ENCODE data around the gene NDUFAF8.
A peak's percentile ranks its signal among the peaks of the same experiment; 100 is the strongest.
"Not testable (repeated sequence)": the region's sequence is repeated elsewhere in the genome, so short reads cannot be mapped to it uniquely, and the experiment has no call there.

The NDUFAF8 gene

DNA sequence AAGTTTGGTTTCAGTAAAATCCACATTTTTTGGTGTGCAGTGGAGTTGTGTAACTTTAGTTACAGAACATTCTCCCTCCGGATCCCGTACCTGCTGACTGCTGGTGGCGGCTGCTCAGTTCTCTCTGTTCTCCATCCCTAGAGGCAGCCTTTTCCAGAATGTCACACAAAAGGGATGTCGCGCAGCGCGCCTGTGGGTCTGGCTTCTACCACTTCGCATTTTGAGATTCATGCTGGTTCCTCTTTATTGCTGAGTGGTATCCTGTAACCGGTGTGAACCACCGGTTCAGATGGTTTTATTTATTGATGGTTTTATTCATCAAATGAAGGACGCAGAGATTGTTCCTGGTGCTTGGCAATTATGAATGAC lies 15.4 kb upstream of the NDUFAF8 start:
- Histone ChIP-seq H3K9ac (ENCODE audit: low read depth, low read length) (peak overlapping the region; percentile 56), H3K9me3 (ENCODE audit: control insufficient read depth, insufficient read depth, low read length) (0 out of 2 replicates have a peak, but pooled peaks cover 3% of the 10 kb centered on the region), H3K4me1 (ENCODE audit: insufficient read depth, low read length) (peaks cover 3% of the 10 kb centered on the region; the same call in 1 of the 2 replicates), H3K36me3 (ENCODE audit: insufficient read depth, low read length) (no peaks in the 10 kb centered on the region)

DNA sequence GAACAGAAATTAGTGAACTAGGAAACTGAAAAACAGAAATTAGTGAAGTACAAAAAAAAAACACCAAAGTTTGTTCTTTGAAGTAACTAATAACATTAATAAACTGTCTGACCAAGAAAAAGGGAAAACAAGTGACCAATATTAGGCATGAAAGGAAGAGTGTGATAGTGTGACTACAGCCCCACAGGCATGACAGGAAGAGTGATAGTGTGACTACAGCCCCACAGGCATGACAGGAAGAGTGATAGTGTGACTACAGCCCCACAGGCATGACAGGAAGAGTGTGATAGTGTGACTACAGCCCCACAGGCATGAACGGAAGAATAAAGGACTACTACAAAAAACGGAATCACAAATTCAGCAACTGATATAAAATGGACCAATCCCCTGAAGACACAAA lies 11.5 kb upstream of the NDUFAF8 start:
- H3K9ac ChIP-seq (ENCODE audit: low read depth, low read length); H3K4me1 ChIP-seq (ENCODE audit: insufficient read depth, low read length); H3K9me3 ChIP-seq (ENCODE audit: control insufficient read depth, insufficient read depth, low read length); H3K36me3 ChIP-seq (ENCODE audit: insufficient read depth, low read length): not testable (repeated sequence)

DNA sequence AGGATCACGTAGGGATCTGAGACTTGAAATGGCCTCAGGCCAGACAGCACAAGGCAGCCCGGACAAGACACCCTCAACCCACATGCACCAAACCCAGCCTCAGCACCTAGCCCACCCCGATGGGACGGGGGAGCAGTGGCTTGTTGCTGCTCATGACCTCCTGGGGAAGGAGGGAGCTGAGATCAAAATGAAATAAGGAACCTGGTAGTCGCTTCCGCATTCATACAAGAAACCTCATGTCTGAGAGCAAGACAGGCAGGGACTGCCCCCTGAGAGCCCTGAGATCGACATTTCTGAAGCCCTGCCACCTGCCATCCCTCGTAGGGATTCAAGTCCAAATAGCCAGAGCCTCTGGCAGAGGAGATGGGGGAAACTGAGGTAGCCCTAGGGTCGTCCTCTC lies 10.7 kb upstream of the NDUFAF8 start:
- Histone ChIP-seq H3K4me1 (ENCODE audit: insufficient read depth, low read length) (no peaks in the 10 kb centered on the region), H3K36me3 (ENCODE audit: insufficient read depth, low read length) (peaks cover 3% of the 10 kb centered on the region; the same call in 1 of the 2 replicates), H3K9ac (ENCODE audit: low read depth, low read length) (no peak overlapping the region), H3K9me3 (ENCODE audit: control insufficient read depth, insufficient read depth, low read length) (0 out of 2 replicates have a peak, but pooled peaks cover 3% of the 10 kb centered on the region)

DNA sequence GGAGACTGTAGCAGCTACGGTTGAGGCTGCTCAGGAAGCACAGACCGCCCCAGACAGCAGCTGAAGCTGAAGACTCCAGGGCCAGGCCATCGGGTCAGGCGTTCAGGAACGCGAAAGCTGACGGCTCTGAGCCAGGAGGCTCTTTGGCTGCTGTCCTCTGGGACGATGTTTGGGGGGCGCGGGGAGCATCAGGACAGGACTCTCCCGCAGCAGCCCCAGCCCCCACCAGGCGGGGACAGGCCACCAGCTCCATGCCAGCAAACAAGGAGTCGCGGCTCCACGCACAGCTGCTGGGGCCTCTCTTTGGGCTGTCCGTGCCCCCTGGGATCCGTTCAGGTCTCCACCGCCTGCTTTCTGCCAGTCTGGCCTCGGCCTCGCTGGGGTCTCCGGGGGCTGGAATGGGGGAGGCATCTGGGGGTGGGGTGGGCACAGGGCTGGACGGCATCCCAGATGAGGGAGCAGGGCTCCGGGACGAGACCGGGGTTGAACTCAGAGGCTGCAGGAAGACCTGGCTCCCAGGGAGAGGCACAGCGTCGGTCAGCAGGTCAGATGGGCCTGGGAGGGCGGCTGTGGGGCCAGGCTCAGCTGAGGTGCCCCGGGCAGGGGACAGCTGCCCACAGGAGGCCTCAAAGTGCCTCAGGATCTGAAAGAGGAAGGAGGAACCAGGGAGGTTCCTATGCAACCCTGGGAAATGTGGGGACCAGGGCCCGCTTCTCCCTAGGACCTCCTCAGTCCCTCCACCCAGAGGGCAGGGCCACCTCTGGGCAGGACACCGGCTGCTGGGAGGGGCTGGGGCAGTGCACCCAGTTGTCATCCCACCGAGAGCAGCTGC lies 10.1 kb upstream of the NDUFAF8 start:
- H3K9me3 ChIP-seq (ENCODE audit: control insufficient read depth, insufficient read depth, low read length), result 0 out of 2 replicates have a peak, but pooled peaks cover 3% of the 10 kb centered on the region
- no peak overlapping the region for H3K9ac ChIP-seq (ENCODE audit: low read depth, low read length)
- H3K36me3 ChIP-seq (ENCODE audit: insufficient read depth, low read length), result peaks cover 3% of the 10 kb centered on the region; the same call in 1 of the 2 replicates
- no peaks in the 10 kb centered on the region for H3K4me1 ChIP-seq (ENCODE audit: insufficient read depth, low read length)

DNA sequence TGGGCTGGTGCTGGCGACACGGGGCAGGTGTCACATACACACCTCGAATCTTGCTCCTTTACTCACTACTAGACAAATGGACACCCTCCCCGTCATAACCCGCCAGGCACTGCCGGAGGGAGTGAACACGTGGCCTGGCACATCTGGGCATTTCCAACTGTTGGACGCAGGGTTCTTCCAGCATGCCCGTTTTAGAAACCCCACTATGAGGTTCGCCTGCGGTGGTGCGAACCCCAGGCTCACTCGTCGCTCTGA lies 9.5 kb upstream of the NDUFAF8 start:
- Histone ChIP-seq H3K36me3 (ENCODE audit: insufficient read depth, low read length) (peaks cover 3% of the 10 kb centered on the region; the same call in 1 of the 2 replicates), H3K9me3 (ENCODE audit: control insufficient read depth, insufficient read depth, low read length) (0 out of 2 replicates have a peak, but pooled peaks cover 3% of the 10 kb centered on the region)

DNA sequence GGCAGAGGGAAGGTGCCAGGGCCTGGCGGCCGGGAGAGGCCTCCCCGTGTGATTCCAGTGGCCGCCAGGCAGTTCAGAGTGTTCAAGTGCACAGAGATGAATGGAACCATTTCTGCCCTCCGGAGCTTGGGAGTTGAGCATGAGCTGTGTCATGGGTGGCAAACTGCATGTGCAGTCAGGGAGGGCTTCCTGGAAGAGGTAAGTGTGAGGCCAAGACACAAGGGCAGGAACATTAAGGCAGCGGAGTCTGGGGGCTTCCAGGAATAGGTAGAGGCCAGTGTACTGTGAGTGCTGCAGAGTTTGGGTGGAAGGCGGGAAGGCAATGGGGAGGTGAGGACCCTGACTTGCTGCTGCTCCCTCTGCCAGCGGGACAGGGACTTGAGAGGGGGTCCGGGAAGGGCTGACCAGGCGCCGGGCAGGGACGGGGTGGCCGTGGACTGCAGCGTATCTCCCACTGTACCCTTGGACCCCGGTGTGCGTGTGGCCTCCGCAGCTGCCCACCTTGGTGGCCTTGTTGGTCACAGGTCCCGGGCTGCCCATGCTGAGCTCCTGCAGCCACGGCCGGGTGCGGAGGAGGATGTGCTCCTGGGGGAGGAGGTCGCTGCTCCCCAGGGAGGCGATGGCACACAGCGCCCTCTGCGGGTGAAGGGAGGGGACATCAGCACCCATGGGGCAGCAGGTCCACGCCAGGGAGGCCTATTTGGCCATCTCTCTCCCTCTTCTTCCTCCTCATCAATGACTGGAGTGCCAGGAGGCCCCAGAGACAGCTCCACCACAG lies 8.9 kb upstream of the NDUFAF8 start:
- Histone ChIP-seq H3K36me3 (ENCODE audit: insufficient read depth, low read length) (peaks cover 3% of the 10 kb centered on the region; the same call in 1 of the 2 replicates), H3K9me3 (ENCODE audit: control insufficient read depth, insufficient read depth, low read length) (0 out of 2 replicates have a peak, but pooled peaks cover 3% of the 10 kb centered on the region), H3K4me1 (ENCODE audit: insufficient read depth, low read length) (no peaks in the 10 kb centered on the region), H3K9ac (ENCODE audit: low read depth, low read length) (no peak overlapping the region)

More for the DNA sequence above, 9.5 kb upstream of the NDUFAF8 start:
- no peaks in the 10 kb centered on the region for H3K4me1 ChIP-seq (ENCODE audit: insufficient read depth, low read length)
- no peak overlapping the region for H3K9ac ChIP-seq (ENCODE audit: low read depth, low read length)

DNA sequence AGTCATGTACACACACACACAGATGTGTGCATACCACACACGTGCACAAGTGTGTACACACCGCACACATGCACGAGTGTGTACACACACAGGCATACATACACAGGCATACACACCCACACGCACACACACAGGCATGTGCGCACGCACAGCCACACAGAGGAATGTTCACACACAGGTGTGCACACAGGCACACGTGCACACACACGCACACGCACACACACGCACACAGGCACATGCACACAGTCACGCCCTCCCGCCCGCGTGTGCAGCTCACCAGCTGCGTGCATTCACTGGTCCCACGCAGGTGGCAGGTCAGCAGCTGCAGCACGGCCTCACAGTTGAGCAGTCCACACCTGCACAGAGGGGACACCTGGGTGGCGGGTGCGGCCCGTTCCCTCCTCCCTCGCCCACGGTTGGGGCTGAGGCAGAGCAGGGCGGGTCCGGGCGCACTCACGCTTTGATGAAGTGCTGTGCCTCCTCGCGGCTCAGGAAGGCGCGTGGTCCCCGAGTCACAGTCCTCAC lies 7.9 kb upstream of the NDUFAF8 start:
- Histone ChIP-seq H3K9me3 (ENCODE audit: control insufficient read depth, insufficient read depth, low read length) (0 out of 2 replicates have a peak, but pooled peaks cover 3% of the 10 kb centered on the region), H3K36me3 (ENCODE audit: insufficient read depth, low read length) (peaks cover 3% of the 10 kb centered on the region; the same call in 1 of the 2 replicates), H3K9ac (ENCODE audit: low read depth, low read length) (no peak overlapping the region), H3K4me1 (ENCODE audit: insufficient read depth, low read length) (no peaks in the 10 kb centered on the region)

DNA sequence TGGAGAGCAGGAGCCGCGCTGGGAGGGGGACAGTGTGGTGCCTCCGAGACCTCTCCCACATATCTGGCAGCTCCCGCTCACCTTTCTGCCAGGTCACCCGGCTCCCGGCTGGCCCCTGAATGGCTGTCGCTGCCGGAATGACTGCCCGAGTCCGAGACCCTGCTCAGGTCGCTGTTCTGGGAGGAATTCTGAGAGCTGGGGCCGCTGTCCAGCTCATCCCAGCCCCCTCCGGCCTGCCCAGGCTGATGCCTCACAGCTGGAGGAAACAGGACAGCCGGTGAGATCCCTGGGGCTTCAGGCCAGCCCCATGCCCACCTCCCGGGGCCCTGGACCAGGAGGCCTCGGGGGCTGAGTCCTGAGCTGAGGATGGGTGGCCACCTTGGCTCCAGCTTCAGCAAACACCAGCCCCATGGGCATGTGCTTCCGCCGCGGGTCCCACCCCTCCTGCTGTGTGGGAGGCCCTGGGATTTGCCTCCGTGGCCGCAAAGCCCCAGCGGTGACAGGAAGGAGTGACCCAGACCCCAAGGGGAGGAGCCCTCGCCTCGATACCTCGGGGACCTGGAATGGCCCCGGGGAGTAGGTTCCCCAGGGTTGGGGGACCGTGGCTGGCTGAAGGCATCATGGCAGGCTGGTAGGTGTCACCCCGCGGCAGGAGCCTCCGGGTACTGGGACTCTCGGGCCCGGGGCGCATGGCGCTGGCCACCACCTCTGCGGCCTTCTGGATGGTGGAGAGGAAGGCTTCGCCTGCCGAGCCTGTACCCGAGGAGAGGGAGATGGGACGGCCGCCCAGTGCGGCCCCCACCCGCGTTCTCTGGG lies 7.1 kb upstream of the NDUFAF8 start:
- Histone ChIP-seq H3K9me3 (ENCODE audit: control insufficient read depth, insufficient read depth, low read length) (0 out of 2 replicates have a peak, but pooled peaks cover 3% of the 10 kb centered on the region), H3K9ac (ENCODE audit: low read depth, low read length) (no peak overlapping the region), H3K4me1 (ENCODE audit: insufficient read depth, low read length) (no peaks in the 10 kb centered on the region), H3K36me3 (ENCODE audit: insufficient read depth, low read length) (peaks cover 3% of the 10 kb centered on the region; the same call in 1 of the 2 replicates)

DNA sequence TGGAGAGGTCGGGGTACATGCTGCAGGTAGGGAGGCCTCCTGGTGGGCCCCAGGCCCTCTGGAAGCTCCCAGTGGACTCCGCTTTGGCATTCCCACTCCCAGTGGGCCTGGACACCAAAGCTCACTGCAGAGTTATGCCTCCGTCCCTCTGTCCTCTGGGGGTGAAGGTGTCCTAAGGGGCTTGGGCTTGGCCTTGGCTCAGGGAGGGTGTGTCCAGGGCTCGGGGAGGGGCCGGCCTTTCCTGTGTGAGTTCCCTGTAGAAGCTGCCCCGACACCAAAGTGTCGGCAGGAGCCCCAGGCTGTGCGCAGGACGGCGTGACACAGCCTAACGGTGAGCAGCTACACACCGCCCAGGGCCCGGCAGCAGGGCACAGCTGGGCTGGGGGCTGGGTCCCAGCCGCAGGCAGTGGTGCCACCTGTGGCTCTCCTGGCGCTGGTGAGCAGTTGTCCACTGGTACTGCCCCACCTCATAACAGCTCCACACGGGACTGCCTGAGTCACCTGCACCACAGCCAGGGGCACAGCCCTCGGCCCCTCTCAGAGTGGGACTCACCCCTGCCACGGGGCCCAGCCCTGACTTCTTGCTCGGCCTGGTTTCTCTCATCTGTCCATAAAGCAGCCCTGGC lies 6.4 kb upstream of the NDUFAF8 start:
- Histone ChIP-seq H3K9me3 (ENCODE audit: control insufficient read depth, insufficient read depth, low read length) (no peaks in the 10 kb centered on the region), H3K4me1 (ENCODE audit: insufficient read depth, low read length) (no peaks in the 10 kb centered on the region), H3K9ac (ENCODE audit: low read depth, low read length) (no peak overlapping the region), H3K36me3 (ENCODE audit: insufficient read depth, low read length) (peaks cover 3% of the 10 kb centered on the region; the same call in 1 of the 2 replicates)

DNA sequence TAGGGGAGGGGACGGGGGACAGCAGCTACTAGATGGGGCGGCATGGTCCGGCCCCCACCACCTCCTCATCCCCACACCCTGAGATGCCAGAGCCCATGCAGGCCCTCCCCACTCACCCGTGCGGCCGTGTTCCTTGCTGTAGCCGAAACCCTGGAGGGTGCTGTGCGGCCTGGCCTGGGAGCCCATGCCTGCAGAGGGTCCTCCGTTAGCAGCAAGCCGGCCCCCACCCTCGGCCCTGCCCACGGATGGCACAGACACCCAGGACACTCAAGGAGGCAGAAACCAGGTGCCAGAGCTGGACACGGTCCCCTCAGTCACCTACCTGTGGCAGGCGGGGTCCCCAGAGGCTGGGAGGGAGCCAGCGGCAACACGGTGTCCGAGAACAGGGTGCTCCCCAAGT lies 5.8 kb upstream of the NDUFAF8 start:
- peaks cover 5% of the 10 kb centered on the region for H3K4me1 ChIP-seq (ENCODE audit: insufficient read depth, low read length)
- H3K36me3 ChIP-seq (ENCODE audit: insufficient read depth, low read length), result peaks cover 3% of the 10 kb centered on the region; the same call in 1 of the 2 replicates

DNA sequence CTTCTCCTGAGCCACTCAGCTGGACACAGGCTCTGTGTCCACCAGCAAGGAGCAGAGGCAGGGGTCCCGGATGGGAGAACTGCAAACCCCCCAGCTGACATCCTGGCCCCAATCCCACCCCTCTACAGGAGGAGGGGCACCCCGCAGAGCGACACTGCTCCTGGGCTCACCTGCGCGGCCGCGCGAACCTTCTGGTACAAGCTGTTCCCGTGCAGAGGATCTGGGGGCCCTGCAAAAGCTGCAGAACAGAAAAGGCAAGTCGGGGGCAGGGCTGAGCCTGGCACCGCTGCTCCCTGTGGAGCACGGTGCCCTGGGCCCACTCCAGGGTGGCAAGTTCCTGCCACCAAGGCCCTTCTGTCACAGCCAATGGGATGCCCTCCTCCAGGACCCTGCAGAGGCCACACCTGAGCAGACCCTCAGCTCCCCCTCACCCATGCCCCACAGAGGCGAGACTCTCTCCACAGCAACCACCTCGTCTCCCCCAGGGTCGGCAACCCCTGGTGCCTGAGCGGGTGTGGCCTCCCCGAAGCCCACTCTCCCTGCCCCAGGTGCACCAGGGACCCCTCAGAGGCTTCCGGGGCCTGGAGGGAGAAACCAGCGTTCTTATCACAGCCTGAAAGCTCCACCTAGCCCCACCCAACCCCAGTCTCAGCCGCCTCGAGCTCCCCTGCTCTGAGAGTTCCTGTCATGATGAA lies 5.2 kb upstream of the NDUFAF8 start:
- Histone ChIP-seq H3K4me1 (ENCODE audit: insufficient read depth, low read length) (peaks cover 5% of the 10 kb centered on the region), H3K9me3 (ENCODE audit: control insufficient read depth, insufficient read depth, low read length) (no peaks in the 10 kb centered on the region), H3K9ac (ENCODE audit: low read depth, low read length) (no peak overlapping the region), H3K36me3 (ENCODE audit: insufficient read depth, low read length) (peaks cover 3% of the 10 kb centered on the region; the same call in 1 of the 2 replicates)

More for the DNA sequence above, 5.8 kb upstream of the NDUFAF8 start:
- Histone ChIP-seq H3K9ac (ENCODE audit: low read depth, low read length) (no peak overlapping the region), H3K9me3 (ENCODE audit: control insufficient read depth, insufficient read depth, low read length) (no peaks in the 10 kb centered on the region)

DNA sequence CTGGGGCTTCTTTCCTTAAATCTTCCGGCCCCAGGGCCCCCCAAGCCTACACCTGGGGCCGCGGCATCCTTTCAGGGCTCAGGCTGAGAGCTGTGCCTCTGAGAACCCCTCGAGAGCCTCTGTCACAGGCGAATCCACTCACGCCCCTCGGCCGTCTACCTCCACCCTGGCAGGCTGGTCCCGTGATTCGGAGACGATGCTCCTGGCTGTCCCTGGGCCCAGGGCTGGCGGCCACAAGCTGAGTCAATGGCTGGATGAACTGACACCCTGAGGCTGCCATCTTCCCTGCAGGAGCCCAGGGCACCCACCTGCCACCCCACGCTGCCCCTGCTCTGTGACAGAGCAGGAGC lies 4.6 kb upstream of the NDUFAF8 start:
- Histone ChIP-seq H3K9ac (ENCODE audit: low read depth, low read length) (no peak overlapping the region), H3K36me3 (ENCODE audit: insufficient read depth, low read length) (peaks cover 3% of the 10 kb centered on the region; the same call in 1 of the 2 replicates), H3K9me3 (ENCODE audit: control insufficient read depth, insufficient read depth, low read length) (no peaks in the 10 kb centered on the region), H3K4me1 (ENCODE audit: insufficient read depth, low read length) (peaks cover 5% of the 10 kb centered on the region)
